CD4-positive, alpha-beta T cell treated with Interleukin-1 beta for 1 hour (primary cell): ENCODE data around the gene SRY.
"Not testable (repeated sequence)": the region's sequence is repeated elsewhere in the genome, so short reads cannot be mapped to it uniquely, and the experiment has no call there.

Experiments used
- DNase-seq, 2 donors: peaks; one replicate each; pipeline ENCODE4 v3.0.0-alpha.2; 2020 to 2022

SRY gene

DNA sequence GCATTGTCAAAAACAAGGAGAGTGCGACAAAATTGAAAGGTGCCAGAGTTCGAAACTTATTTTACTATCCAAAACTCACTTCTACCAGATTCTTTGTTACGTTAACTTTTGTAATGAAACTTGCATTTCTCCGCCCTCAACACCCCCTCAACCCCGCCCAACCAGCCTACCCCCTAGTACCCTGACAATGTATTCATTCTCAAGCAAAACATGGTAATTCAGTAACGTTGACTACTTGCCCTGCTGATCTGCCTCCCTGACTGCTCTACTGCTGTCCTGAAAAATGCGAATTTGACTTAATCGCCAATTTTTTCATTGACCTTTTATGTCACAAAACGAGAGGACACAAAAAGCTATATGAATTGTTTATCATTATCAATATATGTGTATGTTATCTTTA lies at the start of gene SRY:
TSS of gene SRY (minus strand) at position 83 of the 400 bp plus-strand sequence. CDS start at position 4, 79 bp downstream.
- no peak for DNase-seq

DNA sequence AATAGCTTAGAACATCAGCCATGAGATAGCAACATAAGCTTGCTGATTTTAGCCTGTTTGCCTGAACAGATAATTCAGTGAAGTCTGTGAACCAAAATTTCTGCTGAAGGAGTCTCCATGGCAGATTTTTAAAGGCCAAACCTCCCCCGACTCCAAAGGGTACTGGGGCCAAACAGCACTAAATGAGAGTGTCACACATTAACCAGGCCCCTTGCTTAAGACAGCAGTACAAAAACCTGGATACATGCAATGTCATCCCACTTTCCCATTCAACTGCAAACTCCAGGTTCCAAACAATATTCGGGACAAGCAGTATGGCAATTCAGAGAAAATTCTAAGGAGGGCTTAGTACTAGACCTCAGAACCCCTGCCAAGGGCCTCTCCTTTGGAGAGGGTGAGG lies 49.6 kb upstream of the SRY start:
- DNase-seq: no peak

DNA sequence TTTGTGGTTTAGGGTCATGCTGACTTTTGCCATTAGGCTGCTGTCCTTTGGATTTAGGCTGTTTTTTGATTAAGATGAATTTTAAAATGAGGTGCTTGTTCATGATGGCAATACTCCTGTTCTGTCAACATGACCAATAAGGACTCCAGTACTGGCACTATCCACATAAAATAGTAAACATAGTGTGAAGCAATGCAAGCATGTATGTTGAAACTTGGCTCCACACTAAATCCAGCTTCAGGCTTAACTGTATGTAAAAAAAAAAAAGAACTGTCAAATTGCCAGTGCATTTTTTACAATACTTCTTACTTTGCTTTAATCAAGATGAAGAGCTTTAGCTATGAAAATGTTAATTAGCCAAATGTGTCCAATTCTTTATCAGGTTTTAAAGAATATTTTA lies 47.7 kb upstream of the SRY start:
- DNase-seq: no peak

DNA sequence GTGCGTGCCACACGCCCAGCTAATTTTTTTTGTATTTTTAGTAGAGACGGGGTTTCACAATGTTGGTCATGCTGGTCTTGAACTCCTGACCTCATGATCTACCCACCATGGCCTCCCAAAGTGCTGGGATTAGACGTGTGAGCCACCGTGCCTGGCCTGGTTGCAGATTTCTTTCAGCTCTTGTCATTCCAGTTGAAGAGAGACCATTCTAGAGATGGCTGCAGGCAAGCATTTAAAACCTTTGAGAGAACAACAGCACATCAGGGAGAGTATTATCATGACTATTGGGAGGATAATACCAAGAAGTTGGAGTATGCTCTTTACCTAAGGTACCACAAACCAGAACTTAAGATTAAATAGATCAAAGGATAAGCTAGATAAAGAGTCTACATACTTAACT lies 41.0 kb upstream of the SRY start:
- DNase-seq: no peak

DNA sequence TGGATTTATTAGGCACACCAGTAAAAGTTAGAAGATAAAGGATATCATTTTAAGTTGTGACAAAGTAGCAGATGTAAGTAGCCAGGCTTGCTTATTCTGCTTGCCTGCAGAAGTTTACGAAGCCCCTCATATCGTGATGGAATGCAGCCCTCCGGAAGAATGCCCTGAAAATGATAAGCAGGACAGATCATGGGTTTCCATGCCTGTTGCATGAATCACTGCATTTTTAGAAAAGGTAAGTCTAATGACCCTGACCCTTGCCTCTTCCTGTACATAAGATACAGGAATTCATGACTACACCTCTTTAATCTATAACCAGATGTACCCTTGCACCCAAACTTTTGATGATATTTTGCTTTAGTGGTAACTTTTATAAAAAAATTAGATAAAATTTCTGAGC lies 37.0 kb upstream of the SRY start:
- DNase-seq: no peak

DNA sequence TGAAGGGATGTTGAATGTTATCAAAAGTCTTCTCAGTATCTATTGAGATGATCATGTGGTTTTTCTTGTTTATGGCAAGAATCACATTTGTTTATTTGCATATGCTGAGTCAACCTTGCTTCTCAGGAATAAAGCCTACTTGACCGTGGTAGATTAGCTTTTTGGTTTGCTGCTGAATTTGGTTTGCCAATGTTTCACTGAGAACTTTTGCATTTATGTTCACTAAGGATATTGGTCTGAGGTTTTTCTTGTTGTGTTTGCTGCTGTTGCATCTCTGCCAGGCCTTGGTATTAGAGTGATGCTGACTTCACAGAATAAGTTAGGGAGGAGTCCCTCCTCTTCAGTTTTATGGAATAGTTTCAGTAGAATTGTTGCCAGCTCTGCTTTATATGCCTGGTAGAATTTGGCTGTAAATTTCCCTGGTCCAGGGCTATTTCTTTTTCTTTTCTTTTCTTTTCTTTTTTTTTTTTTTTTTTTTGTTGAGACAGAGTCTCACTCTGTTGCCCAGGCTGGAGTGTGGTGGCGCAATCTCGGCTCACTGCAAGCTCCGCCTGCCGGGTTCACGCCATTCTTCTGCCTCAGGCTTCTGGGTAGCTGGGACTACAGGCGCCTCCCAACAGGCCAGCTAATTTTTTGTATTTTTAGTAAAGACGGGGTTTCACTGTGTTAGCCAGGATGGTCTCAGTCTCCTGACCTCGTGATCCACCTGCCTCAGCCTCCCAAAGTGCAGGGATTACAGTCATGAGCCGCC lies 29.8 kb upstream of the SRY start:
- DNase-seq: not testable (repeated sequence)

DNA sequence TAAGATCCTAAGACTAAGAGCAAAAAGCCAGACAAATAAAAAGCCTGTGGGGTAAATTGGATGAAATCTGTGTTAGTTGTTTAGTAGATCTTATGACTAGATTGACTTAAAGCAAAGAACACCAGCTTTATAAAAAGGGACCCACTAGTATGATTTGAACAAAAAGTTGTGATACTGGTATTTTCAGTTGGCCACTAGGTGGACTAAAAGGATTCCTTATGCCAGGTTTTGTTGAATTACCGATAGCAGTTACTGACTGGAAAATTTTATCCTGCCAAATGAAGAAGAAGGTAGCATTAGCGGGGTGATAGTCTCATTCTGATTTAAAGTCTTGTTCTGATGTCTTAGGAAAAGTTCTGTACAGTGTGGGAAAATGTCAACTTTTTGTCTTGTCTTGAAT lies 12.8 kb upstream of the SRY start:
- no peak for DNase-seq

DNA sequence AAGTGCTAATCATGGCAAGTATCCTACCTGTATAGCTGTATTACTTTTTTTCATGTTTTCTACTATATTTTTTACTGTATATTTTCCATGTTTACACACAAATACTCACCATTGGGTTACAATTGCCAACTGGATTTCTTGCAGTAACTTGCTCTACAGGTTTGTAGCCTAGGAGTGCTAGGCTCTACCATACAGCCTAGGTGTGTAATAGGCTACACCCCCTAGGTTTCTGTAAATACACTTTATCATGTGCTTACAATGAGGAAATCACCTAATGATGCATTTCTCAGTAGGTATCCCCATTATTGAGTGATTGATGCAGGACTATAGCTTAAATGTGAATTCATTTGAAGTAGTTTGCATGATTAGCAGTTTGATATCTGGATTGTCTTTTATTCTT lies 10.5 kb upstream of the SRY start:
- no peak for DNase-seq

DNA sequence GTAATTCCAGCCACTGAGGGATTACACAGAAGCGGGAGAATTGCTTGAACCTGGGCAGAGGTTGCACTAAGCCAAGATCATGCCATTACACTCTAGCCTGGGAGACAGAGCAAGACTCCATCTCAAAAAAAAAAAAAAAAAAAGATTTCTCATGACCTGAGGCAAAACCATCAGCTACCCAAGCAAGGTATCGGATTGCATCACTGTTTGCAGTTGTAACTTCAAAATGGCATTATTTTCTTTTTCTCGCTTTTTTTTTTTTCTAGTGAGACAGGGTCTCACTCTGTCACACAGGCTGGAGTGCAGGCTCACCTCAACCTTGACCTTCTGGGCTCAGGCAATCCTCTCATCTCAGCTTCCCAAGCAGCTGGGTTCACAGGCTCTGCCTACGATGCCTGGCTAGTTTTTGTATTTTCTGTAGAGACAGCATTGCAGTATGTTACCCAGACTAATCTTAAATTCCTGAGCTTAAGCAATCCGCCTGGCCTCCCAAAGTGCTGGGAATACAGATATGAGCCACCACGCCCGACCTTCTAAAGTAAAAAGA lies 9.6 kb upstream of the SRY start:
- no peak for DNase-seq

DNA sequence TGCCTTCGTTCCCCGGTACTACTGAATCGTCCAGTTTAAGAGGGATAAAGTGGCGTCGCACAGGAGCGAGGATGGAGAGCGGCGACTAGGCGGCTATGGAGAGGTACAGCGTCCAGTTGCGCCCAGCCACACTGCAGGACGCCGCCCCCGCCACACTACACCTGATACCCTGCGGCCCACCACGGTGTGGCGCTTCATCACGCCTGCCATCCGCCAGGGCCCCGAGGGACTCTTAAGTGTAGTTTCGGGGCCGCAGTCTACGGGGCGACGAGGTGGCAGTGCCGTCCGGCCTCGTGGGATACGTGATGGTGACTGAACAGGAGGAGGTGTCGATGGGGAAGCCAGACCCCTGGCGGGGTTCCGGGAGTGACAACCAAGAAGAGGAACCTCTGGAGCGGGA lies 2.3 kb upstream of the SRY start:
- no peak for DNase-seq

DNA sequence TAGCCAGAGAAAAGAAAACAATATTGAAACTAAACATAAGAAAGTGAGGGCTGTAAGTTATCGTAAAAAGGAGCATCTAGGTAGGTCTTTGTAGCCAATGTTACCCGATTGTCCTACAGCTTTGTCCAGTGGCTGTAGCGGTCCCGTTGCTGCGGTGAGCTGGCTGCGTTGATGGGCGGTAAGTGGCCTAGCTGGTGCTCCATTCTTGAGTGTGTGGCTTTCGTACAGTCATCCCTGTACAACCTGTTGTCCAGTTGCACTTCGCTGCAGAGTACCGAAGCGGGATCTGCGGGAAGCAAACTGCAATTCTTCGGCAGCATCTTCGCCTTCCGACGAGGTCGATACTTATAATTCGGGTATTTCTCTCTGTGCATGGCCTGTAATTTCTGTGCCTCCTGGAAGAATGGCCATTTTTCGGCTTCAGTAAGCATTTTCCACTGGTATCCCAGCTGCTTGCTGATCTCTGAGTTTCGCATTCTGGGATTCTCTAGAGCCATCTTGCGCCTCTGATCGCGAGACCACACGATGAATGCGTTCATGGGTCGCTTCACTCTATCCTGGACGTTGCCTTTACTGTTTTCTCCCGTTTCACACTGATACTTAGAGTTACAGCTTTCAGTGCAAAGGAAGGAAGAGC lies 488 bp downstream of the SRY start:
- DNase-seq: no peak
